Loucy (cell line): ENCODE measurements around the gene SRRD.

Experiments used
- H2AFZ ChIP-seq: fragments of 200-600 bp; sonication (generic); 2 replicates; pipeline ENCODE4 v1.6.0; 2016; ENCODE audit warnings: antibody characterized with exemption, mild to moderate bottlenecking, low read length, moderate library complexity
- H3F3A ChIP-seq: fragments of 200-600 bp; 2 replicates; pipeline ENCODE4 v1.6.0; 2016; ENCODE audit warnings: antibody characterized with exemption, low read depth, mild to moderate bottlenecking
- H3K27me3 ChIP-seq: fragments of 200-600 bp; sonication (generic); 2 replicates; pipeline ENCODE4 v1.6.1; 2014; ENCODE audit warnings: low read length, mild to moderate bottlenecking; ENCODE audit not compliant: insufficient read depth, poor library complexity, severe bottlenecking
- H3K36me3 ChIP-seq: fragments of 200-600 bp; sonication (generic); 2 replicates; pipeline ENCODE4 v1.6.1; 2016; ENCODE audit warnings: low read length; ENCODE audit not compliant: insufficient read depth
- H3K4me1 ChIP-seq: fragments of 200-600 bp; sonication (generic); 2 replicates; pipeline ENCODE4 v1.5.1; 2014; ENCODE audit warnings: low read length, mild to moderate bottlenecking; ENCODE audit not compliant: insufficient read depth, poor library complexity, severe bottlenecking
- H3K4me2 ChIP-seq: fragments of 200-600 bp; sonication (generic); 2 replicates; pipeline ENCODE4 v1.6.0; 2014; ENCODE audit warnings: antibody characterized with exemption, low read length, low read depth, mild to moderate bottlenecking; ENCODE audit not compliant: poor library complexity, severe bottlenecking
- H3K4me3 ChIP-seq: fragments of 200-600 bp; sonication (generic); 2 replicates; pipeline ENCODE4 v1.5.1; 2014; ENCODE audit warnings: low read length, mild to moderate bottlenecking, mixed read lengths; ENCODE audit not compliant: poor library complexity, severe bottlenecking
- H3K79me2 ChIP-seq: fragments of 200-600 bp; sonication (generic); 2 replicates; pipeline ENCODE4 v1.6.1; 2014; ENCODE audit warnings: low read length; ENCODE audit not compliant: insufficient read depth
- H3K9ac ChIP-seq: fragments of 200-600 bp; sonication (generic); 2 replicates; pipeline ENCODE4 v1.6.0; 2014; ENCODE audit warnings: mild to moderate bottlenecking, low read depth, low read length, moderate library complexity; ENCODE audit not compliant: poor library complexity, severe bottlenecking
- H3K9me2 ChIP-seq: fragments of 200-600 bp; sonication (generic); replicated peaks from 2 replicates; pipeline ENCODE4 v1.6.1; 2016; ENCODE audit warnings: low read depth, low read length, mixed read lengths
- H3K9me3 ChIP-seq: fragments of 200-600 bp; sonication (generic); 2 replicates; pipeline ENCODE4 v1.6.1; 2014; ENCODE audit warnings: mild to moderate bottlenecking, antibody characterized with exemption, low read length, low read depth; ENCODE audit not compliant: insufficient read depth
- H4K20me1 ChIP-seq: fragments of 200-600 bp; sonication (generic); 2 replicates; pipeline ENCODE4 v1.6.0; 2014; ENCODE audit warnings: antibody characterized with exemption, low read length, mild to moderate bottlenecking; ENCODE audit not compliant: insufficient read depth, poor library complexity, severe bottlenecking
- EZH2phosphoT487 ChIP-seq: fragments of 200-600 bp; IDR thresholded peaks from 2 replicates; pipeline ENCODE4 v1.6.1; 2018; ENCODE audit warnings: antibody characterized with exemption, mild to moderate bottlenecking, moderate library complexity, borderline replicate concordance
- TF ChIP-seq, protein P1 (sequence below): fragments of 200-600 bp; sonication (generic); conservative IDR thresholded peaks from 2 replicates; pipeline ENCODE4 v1.5.1; 2014; ENCODE audit warnings: mild to moderate bottlenecking, antibody characterized with exemption, low read length

SRRD gene

GRCh38 chr22:26508148-26508547, 24.5 kb downstream of the SRRD start:
- H3K79me2 ChIP-seq: peaks cover 62% of the 10 kb centered on the region
- no peak overlapping the region for H3K4me2 ChIP-seq
- peaks cover 46% of the 10 kb centered on the region for H3K36me3 ChIP-seq
- no peak overlapping the region for H3K4me3 ChIP-seq
- H3K9me3 ChIP-seq: no peaks in the 10 kb centered on the region
- H3K9ac ChIP-seq: no peak overlapping the region
- H3K27me3 ChIP-seq: no peaks in the 10 kb centered on the region
- H4K20me1 ChIP-seq: peaks cover 10% of the 10 kb centered on the region
- H2AFZ ChIP-seq: no peak overlapping the region
- H3K4me1 ChIP-seq: peaks cover 29% of the 10 kb centered on the region
- no peaks in the 10 kb centered on the region for H3K9me2 ChIP-seq
- H3F3A ChIP-seq: peaks cover 12% of the 10 kb centered on the region
- TF ChIP-seq, protein P1, sequence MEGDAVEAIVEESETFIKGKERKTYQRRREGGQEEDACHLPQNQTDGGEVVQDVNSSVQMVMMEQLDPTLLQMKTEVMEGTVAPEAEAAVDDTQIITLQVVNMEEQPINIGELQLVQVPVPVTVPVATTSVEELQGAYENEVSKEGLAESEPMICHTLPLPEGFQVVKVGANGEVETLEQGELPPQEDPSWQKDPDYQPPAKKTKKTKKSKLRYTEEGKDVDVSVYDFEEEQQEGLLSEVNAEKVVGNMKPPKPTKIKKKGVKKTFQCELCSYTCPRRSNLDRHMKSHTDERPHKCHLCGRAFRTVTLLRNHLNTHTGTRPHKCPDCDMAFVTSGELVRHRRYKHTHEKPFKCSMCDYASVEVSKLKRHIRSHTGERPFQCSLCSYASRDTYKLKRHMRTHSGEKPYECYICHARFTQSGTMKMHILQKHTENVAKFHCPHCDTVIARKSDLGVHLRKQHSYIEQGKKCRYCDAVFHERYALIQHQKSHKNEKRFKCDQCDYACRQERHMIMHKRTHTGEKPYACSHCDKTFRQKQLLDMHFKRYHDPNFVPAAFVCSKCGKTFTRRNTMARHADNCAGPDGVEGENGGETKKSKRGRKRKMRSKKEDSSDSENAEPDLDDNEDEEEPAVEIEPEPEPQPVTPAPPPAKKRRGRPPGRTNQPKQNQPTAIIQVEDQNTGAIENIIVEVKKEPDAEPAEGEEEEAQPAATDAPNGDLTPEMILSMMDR: no peak

- TF ChIP-seq, protein P1: no peak
- TF ChIP-seq EZH2phosphoT487: no peak
- Histone ChIP-seq H4K20me1 (peaks cover 10% of the 10 kb centered on the region), H3K4me1 (peaks cover 25% of the 10 kb centered on the region), H3K9ac (peak within 1 kb of the TSS; percentile 83), H3K9me3 (no peaks in the 10 kb centered on the region), H3K9me2 (no peaks in the 10 kb centered on the region), H3K36me3 (peaks cover 21% of the 10 kb centered on the region; the same call in 1 of the 2 replicates), H3K27me3 (no peaks in the 10 kb centered on the region), H3K4me3 (peak within 1 kb of the TSS; percentile 91), H3F3A (no peaks in the 10 kb centered on the region), H3K79me2 (peaks cover 48% of the 10 kb centered on the region), H2AFZ (peak within 1 kb of the TSS; percentile 91), H3K4me2 (peak within 1 kb of the TSS; percentile 83)
These were observed 28.6 kb downstream of the SRRD start, which contains the start of gene TFIP11 for GRCh38 chr22:26512149-26512793. TFIP11 (minus strand) TSS chr22:26512473; CDS start chr22:26510272, 2,201 bp downstream.

DNA sequence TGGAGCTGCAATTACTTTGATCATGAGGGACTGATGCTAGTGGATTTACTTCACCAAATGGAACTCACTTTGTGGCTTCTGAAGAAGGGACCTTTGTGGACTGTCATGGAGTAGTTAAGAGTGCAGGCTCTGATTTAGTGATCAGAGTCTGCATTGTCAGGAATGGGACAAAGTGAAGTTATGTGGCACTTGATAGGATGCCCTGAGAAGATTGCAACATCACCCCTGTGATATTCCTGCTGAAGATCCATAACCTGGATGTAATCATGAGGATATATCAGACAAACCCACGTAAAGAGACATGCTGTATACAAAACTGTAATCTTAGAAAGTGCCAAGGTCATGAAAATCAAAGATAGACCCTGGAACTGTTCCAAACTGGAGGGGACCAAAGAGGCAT, 30.2 kb downstream of the SRRD start:
- Histone ChIP-seq H3K9ac (no peak overlapping the region), H2AFZ (no peak overlapping the region), H3K4me1 (peaks cover 25% of the 10 kb centered on the region), H4K20me1 (peaks cover 10% of the 10 kb centered on the region), H3K36me3 (peaks cover 11% of the 10 kb centered on the region; the same call in 1 of the 2 replicates), H3F3A (no peaks in the 10 kb centered on the region), H3K9me3 (no peaks in the 10 kb centered on the region), H3K27me3 (no peaks in the 10 kb centered on the region), H3K4me3 (peak overlapping the region; percentile 91), H3K4me2 (peak overlapping the region; percentile 83), H3K9me2 (no peaks in the 10 kb centered on the region), H3K79me2 (peaks cover 39% of the 10 kb centered on the region)
- TF ChIP-seq EZH2phosphoT487: no peak
